GM19351 (cell line): ENCODE measurements around the gene PASD1.
"Not testable (repeated sequence)": the region's sequence is repeated elsewhere in the genome, so short reads cannot be mapped to it uniquely, and the experiment has no call there.

ENCODE experiments used
- ATAC-seq: cut with Tn5 transposase; IDR thresholded peaks from one replicate; pipeline ENCODE4 v1.9.1; 2021; ENCODE audit warnings: mild to moderate bottlenecking, moderate library complexity; ENCODE audit not compliant: unreplicated experiment

The PASD1 gene

GRCh38 chrX:151621422-151621821 is 57.9 kb downstream of the PASD1 start:
- no peak for ATAC-seq

- ATAC-seq: no peak
These were observed 61.2 kb downstream of the PASD1 start for GRCh38 chrX:151624677-151625076.

GRCh38 chrX:151631822-151632221 is 68.3 kb downstream of the PASD1 start:
- ATAC-seq: no peak

- no peak for ATAC-seq
These were observed 69.7 kb downstream of the PASD1 start for GRCh38 chrX:151633157-151633556.

GRCh38 chrX:151634937-151635336 is 71.5 kb downstream of the PASD1 start:
- no peak for ATAC-seq

- no peak for ATAC-seq
These were observed 78.1 kb downstream of the PASD1 start for GRCh38 chrX:151641564-151641963.

GRCh38 chrX:151675121-151675746 is 111.8 kb downstream of the PASD1 start:
- no peak for ATAC-seq

GRCh38 chrX:151676196-151676595 is 112.7 kb downstream of the PASD1 start:
- ATAC-seq: no peak

GRCh38 chrX:151679798-151680402 is 116.4 kb downstream of the PASD1 start:
- ATAC-seq: no peak

GRCh38 chrX:151680805-151681204 is 117.3 kb downstream of the PASD1 start:
- ATAC-seq: peak; percentile 96

- no peak for ATAC-seq
These were observed 124.2 kb downstream of the PASD1 start for GRCh38 chrX:151687635-151688034.

GRCh38 chrX:151688695-151689094 is 125.2 kb downstream of the PASD1 start:
- no peak for ATAC-seq

GRCh38 chrX:151692825-151693224 is 129.3 kb downstream of the PASD1 start:
- no peak for ATAC-seq

GRCh38 chrX:151694121-151694520 is 130.6 kb downstream of the PASD1 start:
- no peak for ATAC-seq

GRCh38 chrX:151694661-151695582 is 131.4 kb downstream of the PASD1 start, which contains the start of gene PRRG3:
TSS of gene PRRG3 (plus strand) at chrX:151695458. CDS start at chrX:151698815, 3,357 bp downstream.
- ATAC-seq: no peak

GRCh38 chrX:151695583-151696340 is 132.3 kb downstream of the PASD1 start:
- ATAC-seq: no peak

- not testable (repeated sequence) for ATAC-seq
These were observed 133.6 kb downstream of the PASD1 start for GRCh38 chrX:151697082-151697481.

- ATAC-seq: no peak
These were observed 134.0 kb downstream of the PASD1 start for GRCh38 chrX:151697522-151697921.

- ATAC-seq: no peak
These were observed 135.0 kb downstream of the PASD1 start for GRCh38 chrX:151698485-151698884.

GRCh38 chrX:151699746-151700145 is 136.3 kb downstream of the PASD1 start:
- no peak for ATAC-seq

- no peak for ATAC-seq
These were observed 137.1 kb downstream of the PASD1 start for GRCh38 chrX:151700581-151700980.
